Suprapubic skin (tissue), 4 donors: Measurements from ENCODE around the gene ZBTB5. TPM values are rescaled to one million over a fixed set of nuclear protein-coding genes. Genes with fewer than 3 reads are reported as not detected.

Source experiments
- DNase-seq, 2 donors: peaks; one replicate each; pipeline ENCODE4 v3.0.0-alpha.2; 2019; ENCODE audit warnings: low spot score in 2 of 2
- H3K27ac ChIP-seq: fragments of 200-600 bp; sonication (generic); one replicate; pipeline ENCODE4 v1.5.1; 2019
- H3K27me3 ChIP-seq: fragments of 200-600 bp; sonication (generic); one replicate; pipeline ENCODE4 v1.5.1; 2019
- H3K36me3 ChIP-seq: fragments of 200-600 bp; sonication (generic); one replicate; pipeline ENCODE4 v1.5.1; 2019
- H3K4me1 ChIP-seq: fragments of 200-600 bp; sonication (generic); one replicate; pipeline ENCODE4 v1.5.1; 2019
- H3K4me3 ChIP-seq: fragments of 200-600 bp; sonication (generic); one replicate; pipeline ENCODE4 v1.5.1; 2019; ENCODE audit warnings: mild to moderate bottlenecking
- H3K9me3 ChIP-seq: fragments of 200-600 bp; sonication (generic); one replicate; pipeline ENCODE4 v1.5.1; 2019
- EP300 ChIP-seq: sonication (generic); formaldehyde crosslinking; IDR thresholded peaks from one replicate; pipeline ENCODE4 v1.6.1; 2017; ENCODE audit warnings: antibody characterized with exemption
- POLR2A ChIP-seq, 2 donors: fragments of 450-650 bp; IDR thresholded peaks; one replicate each; pipeline ENCODE4 v1.6.1; 2017; ENCODE audit warnings: antibody characterized with exemption in 2 of 2, mild to moderate bottlenecking in 2 of 2, moderate library complexity in 2 of 2
- POLR2AphosphoS5 ChIP-seq, 3 donors: sonication (generic); formaldehyde crosslinking; IDR thresholded peaks; one replicate each; pipeline ENCODE4 v1.6.1; 2017; ENCODE audit warnings: antibody characterized with exemption in 3 of 3
- WGBS: methylation state at CpG from one replicate; pipeline ENCODE4 v1.1.5; 2018; 5-methylcytosine and 5-hydroxymethylcytosine counted together
- total RNA-seq, 4 donors: library from RNA; depleted of rRNA; stranded (reverse); fragments of >200 nt; gene quantifications; one replicate each; pipeline ENCODE4 v1.1.0, GENCODE V29; 2016
- TF ChIP-seq, protein P1 (sequence below), 2 donors: fragments of 200-600 bp in 1 of 2; fragments of 450-650 bp in 1 of 2; sonication (generic) in 1 of 2; IDR thresholded peaks; one replicate each; pipeline ENCODE4 v1.5.1; 2016 to 2019; ENCODE audit warnings: antibody characterized with exemption in 2 of 2, mild to moderate bottlenecking in 1 of 2, moderate library complexity in 1 of 2

ZBTB5 gene
- total RNA-seq, 4 donors from 2014 or later = 18.0 to 24.7 (median 23.5) TPM

DNA sequence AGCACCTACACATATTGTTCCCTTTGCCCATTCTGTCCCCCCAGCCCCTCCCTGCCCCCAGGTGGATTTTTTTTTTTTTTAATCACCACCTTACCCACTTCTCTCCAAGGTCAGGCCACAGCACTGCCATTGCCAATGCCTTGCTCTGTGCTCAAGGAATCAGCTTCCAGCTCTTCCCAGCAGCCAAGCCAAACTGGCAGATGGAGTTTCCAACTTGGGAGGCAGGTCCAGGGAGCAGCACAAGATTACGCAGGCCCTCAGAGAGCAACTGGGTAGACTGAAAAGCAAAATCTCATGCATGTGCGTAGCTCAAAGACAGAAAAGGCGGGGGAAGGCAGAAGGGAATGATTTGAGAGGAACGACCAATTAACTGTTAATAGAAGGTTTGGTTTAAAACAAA lies 27.6 kb downstream of the ZBTB5 start:
- TF ChIP-seq POLR2AphosphoS5 (IDR thresholded peaks at IDR 0.05) (no peak), POLR2A (IDR thresholded peaks at IDR 0.05) (no peak), EP300 (no peak)
- TF ChIP-seq, protein P1, sequence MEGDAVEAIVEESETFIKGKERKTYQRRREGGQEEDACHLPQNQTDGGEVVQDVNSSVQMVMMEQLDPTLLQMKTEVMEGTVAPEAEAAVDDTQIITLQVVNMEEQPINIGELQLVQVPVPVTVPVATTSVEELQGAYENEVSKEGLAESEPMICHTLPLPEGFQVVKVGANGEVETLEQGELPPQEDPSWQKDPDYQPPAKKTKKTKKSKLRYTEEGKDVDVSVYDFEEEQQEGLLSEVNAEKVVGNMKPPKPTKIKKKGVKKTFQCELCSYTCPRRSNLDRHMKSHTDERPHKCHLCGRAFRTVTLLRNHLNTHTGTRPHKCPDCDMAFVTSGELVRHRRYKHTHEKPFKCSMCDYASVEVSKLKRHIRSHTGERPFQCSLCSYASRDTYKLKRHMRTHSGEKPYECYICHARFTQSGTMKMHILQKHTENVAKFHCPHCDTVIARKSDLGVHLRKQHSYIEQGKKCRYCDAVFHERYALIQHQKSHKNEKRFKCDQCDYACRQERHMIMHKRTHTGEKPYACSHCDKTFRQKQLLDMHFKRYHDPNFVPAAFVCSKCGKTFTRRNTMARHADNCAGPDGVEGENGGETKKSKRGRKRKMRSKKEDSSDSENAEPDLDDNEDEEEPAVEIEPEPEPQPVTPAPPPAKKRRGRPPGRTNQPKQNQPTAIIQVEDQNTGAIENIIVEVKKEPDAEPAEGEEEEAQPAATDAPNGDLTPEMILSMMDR (IDR thresholded peaks at IDR 0.05) = no peak
- peaks cover 16% of the 10 kb centered on the region for H3K4me1 ChIP-seq
- no peaks in the 10 kb centered on the region for H3K27me3 ChIP-seq
- 91% methylated on average over 4 of the region's 4 CpGs for WGBS
- no peak overlapping the region for H3K27ac ChIP-seq
- peaks cover 65% of the 10 kb centered on the region for H3K36me3 ChIP-seq
- no peaks in the 10 kb centered on the region for H3K9me3 ChIP-seq
- no peak for DNase-seq
- no peak overlapping the region for H3K4me3 ChIP-seq

GRCh38 chr9:37437010-37437409 lies 28.2 kb downstream of the ZBTB5 start:
- TF ChIP-seq EP300 (no peak), POLR2AphosphoS5 (IDR thresholded peaks at IDR 0.05) (no peak), POLR2A (IDR thresholded peaks at IDR 0.05) (no peak)
- TF ChIP-seq, protein P1 (IDR thresholded peaks at IDR 0.05) = no peak
- Histone ChIP-seq H3K36me3 (peaks cover 61% of the 10 kb centered on the region), H3K4me1 (peaks cover 21% of the 10 kb centered on the region), H3K27me3 (no peaks in the 10 kb centered on the region), H3K9me3 (no peaks in the 10 kb centered on the region), H3K27ac (no peak overlapping the region), H3K4me3 (no peak overlapping the region)
- DNase-seq = no peak
- WGBS = 89% methylated on average over 6 of the region's 6 CpGs

GRCh38 chr9:37436540-37436939 lies 28.7 kb downstream of the ZBTB5 start:
- Histone ChIP-seq H3K4me3 (no peak overlapping the region), H3K27ac (no peak overlapping the region), H3K27me3 (no peaks in the 10 kb centered on the region), H3K9me3 (no peaks in the 10 kb centered on the region), H3K4me1 (peaks cover 21% of the 10 kb centered on the region), H3K36me3 (peaks cover 58% of the 10 kb centered on the region)
- no peak for DNase-seq
- WGBS = 64% methylated on average over 5 of the region's 5 CpGs
- TF ChIP-seq POLR2A (IDR thresholded peaks at IDR 0.05) (no peak), EP300 (no peak), POLR2AphosphoS5 (IDR thresholded peaks at IDR 0.05) (no peak)
- TF ChIP-seq, protein P1 (IDR thresholded peaks at IDR 0.05) = no peak

DNA sequence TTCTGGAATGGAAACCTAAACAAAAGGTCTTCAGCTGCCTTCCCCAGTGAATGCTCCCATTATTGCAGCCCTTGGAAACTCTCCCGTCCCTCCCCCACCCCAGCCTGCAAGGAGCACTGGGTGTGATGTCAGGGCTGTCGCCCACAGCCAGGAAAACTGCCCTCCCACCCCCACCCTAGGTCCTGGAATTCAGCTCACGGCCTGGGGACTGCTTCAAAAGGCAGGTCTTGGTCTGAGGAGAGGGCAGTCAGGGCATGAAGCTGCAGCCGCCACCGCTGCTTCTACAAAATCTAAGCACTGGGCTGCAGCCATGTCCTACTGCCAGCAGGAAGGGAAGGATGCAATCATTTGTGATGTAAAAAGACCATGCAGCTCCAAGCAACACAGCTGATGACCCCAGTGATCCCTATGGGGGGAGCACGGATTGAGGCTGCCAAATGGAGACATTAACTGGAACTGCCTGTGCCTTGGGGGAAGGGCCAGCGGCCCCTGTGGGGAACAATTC lies 31.3 kb downstream of the ZBTB5 start:
- Histone ChIP-seq H3K27ac (no peak overlapping the region), H3K4me1 (peaks cover 31% of the 10 kb centered on the region), H3K4me3 (no peak overlapping the region), H3K9me3 (no peaks in the 10 kb centered on the region), H3K27me3 (no peaks in the 10 kb centered on the region), H3K36me3 (peaks cover 59% of the 10 kb centered on the region)
- DNase-seq = no peak
- no peak for TF ChIP-seq EP300
- no peak for TF ChIP-seq POLR2AphosphoS5 (IDR thresholded peaks at IDR 0.05)
- TF ChIP-seq, protein P1 (IDR thresholded peaks at IDR 0.05) = no peak
- TF ChIP-seq POLR2A (IDR thresholded peaks at IDR 0.05) = no peak
- WGBS = 36% methylated on average over 4 of the region's 7 CpGs

GRCh38 chr9:37432020-37432419 lies 33.2 kb downstream of the ZBTB5 start:
- peaks cover 31% of the 10 kb centered on the region for H3K4me1 ChIP-seq
- H3K27ac ChIP-seq = peak overlapping the region; percentile 28
- 77% methylated on average over 6 of the region's 6 CpGs for WGBS
- peaks cover 59% of the 10 kb centered on the region for H3K36me3 ChIP-seq
- TF ChIP-seq, protein P1 (IDR thresholded peaks at IDR 0.05) = no peak
- TF ChIP-seq EP300 (no peak), POLR2A (IDR thresholded peaks at IDR 0.05) (no peak)
- no peak overlapping the region for H3K4me3 ChIP-seq
- no peaks in the 10 kb centered on the region for H3K27me3 ChIP-seq
- no peaks in the 10 kb centered on the region for H3K9me3 ChIP-seq
- DNase-seq = no peak
